ENCODE measurements around the gene ITGBL1.

Gene ITGBL1, protein sequence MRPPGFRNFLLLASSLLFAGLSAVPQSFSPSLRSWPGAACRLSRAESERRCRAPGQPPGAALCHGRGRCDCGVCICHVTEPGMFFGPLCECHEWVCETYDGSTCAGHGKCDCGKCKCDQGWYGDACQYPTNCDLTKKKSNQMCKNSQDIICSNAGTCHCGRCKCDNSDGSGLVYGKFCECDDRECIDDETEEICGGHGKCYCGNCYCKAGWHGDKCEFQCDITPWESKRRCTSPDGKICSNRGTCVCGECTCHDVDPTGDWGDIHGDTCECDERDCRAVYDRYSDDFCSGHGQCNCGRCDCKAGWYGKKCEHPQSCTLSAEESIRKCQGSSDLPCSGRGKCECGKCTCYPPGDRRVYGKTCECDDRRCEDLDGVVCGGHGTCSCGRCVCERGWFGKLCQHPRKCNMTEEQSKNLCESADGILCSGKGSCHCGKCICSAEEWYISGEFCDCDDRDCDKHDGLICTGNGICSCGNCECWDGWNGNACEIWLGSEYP
- 0 reads per million in 2 donors for total RNA-seq

DNA sequence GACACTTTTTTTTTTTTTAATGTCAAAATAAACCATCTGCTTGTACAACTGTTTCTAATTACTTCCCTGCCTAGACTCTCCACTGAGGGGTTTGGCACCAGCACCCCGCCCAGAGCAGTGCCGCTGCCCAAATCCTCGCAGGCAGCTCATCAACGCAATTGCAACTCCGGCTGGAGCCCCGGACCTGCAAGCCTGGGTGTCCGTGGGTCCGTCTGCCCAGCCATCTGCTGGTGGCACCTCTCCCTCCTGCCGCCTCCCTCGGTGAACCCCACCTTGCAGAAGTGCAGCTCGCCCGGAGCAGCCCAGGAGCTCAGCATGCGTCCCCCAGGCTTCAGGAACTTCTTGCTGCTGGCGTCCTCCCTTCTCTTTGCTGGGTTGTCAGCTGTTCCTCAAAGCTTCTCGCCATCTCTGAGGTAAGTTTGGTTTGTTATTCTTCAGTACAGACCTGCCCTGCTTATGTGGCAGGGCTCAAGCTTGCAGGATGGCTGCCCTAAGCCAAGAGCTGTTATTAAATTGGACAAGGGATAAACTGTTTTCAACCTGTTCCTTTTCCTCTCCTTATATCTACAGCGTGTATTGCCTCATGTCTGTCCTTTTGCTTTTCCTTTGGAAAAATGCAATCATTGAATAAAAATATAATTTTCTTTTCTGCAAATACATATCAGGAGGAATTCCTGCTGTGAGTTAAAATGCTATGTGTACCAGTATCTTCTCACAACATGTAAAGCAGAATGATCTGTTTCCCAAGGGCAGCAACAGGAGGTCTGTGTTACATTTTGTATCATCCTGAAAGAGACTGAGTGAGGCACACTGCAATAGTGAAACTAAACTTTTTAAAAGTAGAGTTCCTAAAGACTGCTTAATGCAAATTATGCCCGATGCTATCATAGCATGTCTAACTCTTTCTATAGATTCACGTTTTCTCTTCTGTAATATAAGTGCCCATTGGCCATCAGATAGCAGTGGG, at the start of gene ITGBL1:
Gene ITGBL1 (plus strand): TSS at position 157 of the 967 bp plus-strand sequence. CDS start 159 bp downstream, at position 316.
- no peak for DNase-seq

DNA sequence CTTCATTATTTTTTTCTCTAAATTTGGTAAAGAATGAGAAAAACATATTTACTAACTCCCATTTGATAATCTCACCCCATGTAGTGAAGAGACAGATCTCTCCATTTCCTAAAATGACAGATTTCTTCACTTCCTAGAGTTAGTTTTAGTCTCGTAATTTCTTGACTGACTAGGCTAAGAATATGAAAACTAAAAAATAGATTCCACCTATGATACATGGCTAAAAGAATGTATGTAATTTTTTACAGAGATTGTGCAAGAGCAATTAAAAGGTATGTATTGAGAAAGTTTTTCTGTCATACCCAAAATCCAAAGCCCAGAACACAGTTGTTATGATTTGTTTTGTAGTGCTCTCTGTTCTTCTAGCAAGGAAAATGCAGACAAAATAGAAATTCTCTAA, 45.7 kb upstream of the ITGBL1 start:
- DNase-seq, result no peak

DNA sequence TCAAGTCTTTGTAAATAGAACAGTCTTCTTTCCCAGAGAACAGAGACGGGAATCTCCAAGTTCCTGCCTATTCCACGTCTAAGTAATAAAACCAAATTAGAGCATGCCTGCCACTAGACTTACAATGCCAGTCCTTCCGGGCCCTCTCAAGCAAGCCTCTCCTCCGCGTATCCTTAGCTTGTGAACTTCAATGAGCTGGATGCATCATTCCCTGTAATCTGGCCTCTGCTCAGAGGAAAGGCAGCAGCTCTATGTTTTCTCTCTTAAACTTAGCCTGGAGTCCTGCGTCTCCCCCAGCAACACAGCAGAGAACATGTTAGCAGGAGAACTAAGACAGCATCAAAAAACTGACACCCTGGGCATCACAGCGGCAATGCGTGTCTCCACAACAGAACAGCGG, 44.3 kb upstream of the ITGBL1 start:
- no peak for DNase-seq

DNA sequence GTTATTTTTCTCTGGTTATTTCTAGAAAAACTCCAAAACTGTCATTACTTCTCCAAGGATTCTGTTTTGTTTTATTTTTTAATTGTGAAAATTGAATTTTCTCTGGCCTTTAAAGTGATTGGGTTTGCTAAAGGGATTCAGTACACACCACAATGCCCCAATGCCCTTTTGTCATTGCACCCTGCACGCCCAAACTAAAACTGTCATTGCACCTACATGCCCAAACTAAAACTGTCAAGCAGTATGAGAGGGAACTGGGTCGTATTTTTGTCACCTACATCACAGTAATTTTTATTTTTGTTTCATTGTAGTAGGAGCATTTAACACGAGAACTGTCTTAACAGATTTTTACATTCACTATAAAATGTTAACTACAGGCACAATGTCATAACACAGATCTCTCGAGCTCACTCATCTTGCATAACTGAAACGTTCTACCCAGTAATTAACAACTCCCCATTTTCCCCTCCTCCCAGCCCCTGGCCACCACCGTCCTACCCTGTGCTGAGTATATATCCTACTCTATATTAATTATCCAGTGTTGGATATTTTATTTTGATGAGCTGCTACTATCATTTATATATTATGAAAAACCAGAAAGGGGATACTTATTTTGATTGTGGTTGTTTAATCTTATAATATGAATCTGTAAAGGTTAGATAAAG, 43.4 kb upstream of the ITGBL1 start:
- DNase-seq, result no peak

DNA sequence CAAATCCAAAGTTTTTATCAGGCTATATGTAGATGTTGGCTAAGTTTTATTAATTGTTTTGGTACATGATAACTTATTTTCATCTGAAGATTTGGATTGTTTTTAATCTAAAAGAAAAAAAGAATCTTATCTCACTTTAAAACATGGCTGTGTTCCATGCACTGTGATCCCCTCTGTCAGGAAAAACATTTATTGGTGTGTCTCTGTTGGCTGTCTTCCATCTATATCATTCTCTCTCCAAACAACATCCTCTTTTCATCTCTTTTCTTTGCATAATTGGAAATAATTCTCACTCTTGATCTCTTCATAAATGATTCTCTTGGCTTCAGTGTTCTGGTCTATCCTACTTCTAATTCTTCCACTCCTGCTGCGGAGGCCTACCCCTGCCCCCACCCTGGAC, 40.4 kb upstream of the ITGBL1 start:
- DNase-seq, result no peak

DNA sequence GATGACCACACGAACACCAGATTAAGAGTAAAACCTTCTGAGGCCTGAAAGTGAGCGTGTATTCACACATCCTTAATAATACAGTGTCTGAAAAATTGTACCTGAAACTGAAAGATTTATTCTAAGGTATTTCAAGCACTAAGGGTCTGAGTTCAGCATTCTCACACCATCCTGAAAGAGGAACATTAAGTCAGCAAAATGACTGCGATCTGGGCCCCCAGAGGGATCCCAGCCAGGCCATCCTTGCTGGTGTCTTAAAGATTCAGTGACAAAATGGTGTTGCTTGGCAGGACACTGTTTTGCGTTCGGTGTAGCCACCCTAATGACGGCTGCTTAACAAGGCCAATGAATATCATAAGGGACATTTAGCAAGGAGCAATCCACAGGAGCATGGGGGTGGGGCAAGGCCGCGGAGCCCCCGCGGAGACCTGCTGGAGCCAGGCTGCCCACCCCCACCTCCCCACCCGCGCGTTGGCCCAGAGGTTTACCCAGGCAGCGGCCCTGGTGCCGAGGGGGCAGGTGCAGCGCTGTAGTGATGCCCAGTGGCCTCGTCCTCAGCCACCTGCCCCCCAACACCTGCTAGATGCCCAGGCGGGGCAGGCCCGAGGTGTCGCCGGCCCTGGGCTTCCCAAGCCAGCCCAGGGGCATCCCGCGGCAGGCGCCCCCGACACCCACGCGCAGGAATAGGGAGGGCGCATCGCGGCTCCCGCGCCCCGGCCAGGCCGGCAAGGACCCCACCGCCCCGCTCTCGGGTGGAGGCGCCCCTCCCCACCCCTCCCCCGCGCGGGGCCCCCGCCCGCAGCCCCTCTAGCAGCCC, 36.9 kb upstream of the ITGBL1 start:
- no peak for DNase-seq

DNA sequence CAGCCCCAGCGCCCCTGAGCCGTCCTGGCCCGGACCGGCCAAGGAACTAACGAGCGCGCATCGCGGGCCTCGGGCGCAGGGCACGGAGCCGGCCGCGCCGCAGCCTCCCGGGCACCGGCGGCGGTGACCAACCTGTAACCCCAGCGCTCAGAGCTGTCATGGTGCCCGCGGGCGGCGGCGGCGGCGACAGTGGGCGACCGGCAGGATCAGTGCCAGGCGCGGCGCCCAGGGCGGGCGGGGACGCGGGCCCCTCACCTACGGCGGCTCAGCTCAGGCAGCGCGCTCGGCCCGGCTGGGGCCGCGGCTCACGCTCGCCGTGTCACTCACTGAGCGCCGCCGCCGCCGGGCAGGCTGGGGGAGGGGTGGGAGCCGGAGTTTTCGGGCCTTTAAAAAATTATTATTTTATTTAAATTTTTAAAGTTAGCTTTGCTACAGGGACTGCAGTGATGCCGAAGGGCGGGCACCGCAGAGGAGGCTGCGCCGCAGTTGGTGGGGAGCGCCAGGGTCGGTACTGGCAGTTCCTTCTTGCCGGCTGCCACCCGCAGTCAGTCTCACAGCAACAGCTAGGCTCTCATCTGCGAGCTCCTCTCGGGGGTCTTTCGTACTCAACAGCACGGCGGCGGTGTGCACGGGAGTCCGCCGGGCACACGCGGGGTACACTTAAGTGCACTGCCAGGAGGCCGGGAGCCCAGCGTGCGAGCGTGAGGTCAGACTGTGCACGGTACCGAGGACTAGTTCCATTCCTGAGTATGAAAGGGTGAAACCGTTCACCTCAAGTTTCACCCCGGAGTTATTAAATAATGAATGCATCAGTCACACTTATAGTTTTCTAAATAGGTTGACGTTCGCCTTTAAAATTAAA, 36.1 kb upstream of the ITGBL1 start, which contains the start of gene NALCN:
Gene NALCN (minus strand): TSS at position 328 of the 862 bp plus-strand sequence. CDS start 17,382 bp downstream, outside the sequence.
- DNase-seq, result no peak

DNA sequence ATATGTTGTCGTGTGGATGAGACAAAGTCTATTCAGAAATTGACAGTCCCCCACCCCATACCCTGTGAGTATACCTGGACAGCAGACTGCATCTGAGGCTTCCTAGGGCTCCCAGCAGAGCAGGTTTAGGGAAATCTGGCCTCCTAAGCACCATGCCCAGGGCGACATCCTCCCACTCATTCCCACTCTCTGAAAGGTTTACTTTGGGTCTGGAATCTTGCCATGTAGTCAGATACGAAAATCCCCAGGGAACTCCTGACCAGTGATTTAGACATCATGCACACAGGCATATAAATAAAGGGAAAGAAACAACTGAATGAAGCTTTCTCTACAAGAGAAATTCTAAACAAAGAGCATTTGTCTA, 35.5 kb upstream of the ITGBL1 start:
- no peak for DNase-seq

DNA sequence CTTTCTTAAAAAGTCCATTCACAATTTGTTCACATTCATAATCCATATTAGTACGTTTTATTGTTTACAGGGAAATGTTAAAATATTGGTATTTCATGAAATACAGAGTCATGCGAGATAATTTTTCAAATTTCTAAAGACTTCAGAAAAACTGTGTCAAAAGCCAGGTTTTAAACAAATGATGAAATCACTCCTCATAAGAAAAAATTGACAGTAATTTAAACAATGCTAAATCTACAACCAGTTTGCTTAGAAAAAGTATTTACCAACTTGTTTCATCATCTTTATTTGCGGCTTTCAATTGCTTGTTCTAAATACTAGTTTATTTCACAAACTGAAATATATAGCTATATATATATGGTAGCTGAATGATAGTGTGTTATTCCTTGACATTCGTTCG, 35.0 kb upstream of the ITGBL1 start:
- no peak for DNase-seq

DNA sequence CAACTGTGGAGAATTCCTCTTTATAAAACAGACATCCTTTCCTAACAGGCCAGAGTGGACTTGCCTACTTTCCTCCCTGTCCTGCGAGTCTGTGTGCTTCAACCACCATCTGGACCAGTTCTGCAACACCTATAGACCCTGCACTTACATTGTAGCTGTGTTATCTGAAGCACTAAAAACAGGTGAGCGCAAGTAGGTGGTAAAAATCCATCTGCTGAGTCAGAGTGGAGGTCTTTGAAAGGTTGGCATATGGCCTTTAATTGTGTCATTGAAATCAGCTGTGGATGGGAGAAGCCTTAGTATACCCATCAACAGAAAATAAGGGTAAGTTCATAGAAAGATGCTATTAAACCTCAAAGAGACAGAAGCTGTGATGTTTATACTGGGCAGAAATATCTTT, 28.6 kb upstream of the ITGBL1 start:
- DNase-seq, result no peak

DNA sequence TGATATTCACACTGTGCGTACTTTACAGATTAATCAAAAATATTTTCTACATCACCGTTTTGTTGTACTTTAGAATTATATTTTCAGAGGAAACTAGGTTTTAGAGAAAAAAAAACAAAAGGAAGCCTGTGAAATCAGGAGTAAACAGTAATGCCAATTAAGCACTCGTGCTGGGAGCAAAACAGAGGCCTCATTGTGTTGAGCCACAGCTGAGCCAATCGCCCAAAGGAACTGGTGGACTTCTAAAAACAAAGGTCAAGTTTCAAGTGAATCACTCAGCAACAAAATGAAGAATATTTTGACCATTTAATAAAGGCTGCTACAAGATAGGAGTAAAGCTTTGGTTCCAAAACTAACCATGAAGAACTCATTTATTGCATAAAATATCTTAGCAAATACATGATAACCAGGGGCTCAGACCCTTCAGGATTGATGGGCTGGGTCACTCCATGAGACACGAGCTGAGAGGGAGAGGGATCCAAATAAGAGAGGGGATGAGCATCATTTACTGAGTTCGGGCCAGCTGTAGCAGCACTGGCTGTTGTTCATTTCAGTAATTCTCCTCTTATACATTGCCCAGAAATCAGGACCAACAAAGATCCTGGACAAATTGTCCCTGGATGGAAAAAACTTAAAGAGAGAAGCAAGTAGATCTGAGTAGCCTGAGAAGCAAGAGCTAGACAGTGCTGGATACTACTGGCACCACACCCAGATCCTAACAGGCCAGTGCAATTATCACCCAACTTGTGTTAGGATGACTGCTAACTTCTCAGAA, 27.9 kb upstream of the ITGBL1 start:
- DNase-seq, result no peak

DNA sequence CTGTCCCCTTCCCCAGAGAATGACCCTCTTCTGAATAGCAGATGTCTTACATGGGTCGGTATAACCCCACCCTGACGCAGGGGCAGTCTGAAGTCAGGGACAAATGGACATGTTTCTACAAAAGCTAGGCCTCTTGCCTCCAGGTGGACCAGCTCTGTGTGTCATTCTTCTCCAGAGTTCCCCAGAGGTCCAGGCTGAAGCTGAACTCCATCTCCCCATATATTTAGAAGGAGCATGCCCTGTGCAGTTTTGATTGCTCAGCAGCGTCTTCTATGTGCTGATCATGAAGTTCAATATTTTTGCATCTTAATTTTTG, 27.4 kb upstream of the ITGBL1 start:
- no peak for DNase-seq

DNA sequence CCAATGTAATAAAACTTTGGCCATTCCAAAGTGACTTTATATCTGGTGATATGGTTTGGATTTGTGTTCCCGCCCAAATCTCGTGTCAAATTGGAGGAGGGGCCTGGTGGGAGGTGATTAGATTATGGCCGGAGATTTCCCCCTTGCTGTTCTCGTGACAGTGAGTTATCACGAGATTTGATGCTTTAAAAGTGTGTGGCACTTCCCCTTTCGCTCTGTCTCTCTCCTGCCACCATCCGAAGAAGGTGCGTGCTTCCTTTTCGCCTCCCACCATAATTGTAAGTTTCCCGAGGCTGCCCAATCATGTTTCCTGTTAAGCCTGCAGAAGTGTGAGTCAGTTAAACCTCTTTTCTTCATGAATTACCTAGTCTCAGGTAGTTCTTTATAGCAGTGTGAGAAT, 26.9 kb upstream of the ITGBL1 start:
- DNase-seq, result no peak

DNA sequence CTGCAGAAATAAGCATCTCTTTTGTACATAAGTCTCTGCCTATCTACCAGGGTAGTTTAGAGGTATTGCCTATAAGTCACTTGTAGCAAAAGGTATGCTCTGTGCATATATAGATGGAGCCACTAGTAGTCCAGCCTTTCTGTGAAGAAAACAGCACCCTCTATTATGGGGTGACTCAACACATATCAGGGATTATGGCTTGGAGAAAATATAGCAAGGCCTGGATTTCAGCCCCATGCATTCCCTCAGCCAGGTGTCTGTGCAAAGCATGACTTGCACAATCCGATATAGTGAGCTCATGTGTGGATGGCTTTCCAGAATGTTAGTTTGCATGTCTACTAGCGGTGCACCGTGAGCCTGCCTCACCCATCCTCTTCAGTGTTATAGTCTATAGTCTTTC, 22.7 kb upstream of the ITGBL1 start:
- DNase-seq, result no peak

DNA sequence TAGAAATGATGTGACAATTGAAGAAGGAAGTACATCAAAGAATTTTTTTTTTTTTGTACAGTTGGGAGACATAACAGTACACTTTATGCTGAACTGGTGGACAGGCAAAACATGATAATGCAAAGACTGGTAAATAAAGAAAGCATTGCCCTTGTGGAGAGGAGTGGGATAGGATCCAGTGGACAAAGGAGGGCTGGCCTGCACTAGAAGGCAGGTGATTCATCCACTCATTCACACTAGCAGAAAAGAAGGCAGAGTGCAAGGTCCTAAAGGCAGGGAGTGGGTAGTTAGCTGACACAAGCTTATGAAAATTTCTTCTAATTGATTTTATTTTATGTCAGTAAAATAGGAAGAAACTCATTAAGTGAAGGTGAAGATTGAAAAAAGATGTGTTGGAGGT, 18.6 kb upstream of the ITGBL1 start:
- no peak for DNase-seq

DNA sequence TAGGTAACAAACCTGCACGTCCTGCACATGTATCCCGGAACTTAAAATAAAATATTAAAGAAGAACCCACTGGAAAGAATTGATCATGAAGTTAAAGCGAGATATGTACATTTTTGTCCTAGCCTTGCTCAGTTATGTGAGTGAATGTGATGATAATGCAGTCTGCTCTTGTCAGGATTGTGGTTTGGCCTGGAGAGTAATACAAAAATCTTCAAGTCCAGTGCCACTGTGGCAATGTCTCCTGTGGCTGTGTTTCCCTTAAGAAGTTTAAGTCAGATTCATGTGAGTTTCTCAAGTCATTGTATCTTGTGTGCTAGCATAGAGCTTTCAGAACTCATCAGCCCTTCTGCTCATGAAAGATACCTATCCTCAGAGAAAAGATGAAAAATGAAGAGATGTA, 18.0 kb upstream of the ITGBL1 start:
- no peak for DNase-seq

DNA sequence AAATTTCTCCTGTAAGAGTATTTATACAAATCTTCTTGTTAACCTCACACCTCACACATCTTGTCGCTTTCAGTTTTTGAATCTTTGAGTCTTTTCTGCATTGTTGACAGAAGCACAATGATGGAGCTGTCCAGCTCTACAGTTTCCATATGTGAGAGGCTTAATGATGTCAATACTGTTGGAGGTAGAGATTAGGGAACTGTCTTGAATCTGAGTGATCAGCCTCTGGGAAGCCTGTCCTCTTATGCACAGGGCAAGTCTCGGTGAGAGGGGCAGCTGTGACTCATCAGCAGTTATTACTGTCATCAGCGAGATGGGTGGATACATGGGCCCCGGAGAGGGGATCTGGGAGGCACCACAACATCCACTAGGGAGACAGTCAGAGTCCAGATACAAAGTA, 4.6 kb upstream of the ITGBL1 start:
- no peak for DNase-seq

DNA sequence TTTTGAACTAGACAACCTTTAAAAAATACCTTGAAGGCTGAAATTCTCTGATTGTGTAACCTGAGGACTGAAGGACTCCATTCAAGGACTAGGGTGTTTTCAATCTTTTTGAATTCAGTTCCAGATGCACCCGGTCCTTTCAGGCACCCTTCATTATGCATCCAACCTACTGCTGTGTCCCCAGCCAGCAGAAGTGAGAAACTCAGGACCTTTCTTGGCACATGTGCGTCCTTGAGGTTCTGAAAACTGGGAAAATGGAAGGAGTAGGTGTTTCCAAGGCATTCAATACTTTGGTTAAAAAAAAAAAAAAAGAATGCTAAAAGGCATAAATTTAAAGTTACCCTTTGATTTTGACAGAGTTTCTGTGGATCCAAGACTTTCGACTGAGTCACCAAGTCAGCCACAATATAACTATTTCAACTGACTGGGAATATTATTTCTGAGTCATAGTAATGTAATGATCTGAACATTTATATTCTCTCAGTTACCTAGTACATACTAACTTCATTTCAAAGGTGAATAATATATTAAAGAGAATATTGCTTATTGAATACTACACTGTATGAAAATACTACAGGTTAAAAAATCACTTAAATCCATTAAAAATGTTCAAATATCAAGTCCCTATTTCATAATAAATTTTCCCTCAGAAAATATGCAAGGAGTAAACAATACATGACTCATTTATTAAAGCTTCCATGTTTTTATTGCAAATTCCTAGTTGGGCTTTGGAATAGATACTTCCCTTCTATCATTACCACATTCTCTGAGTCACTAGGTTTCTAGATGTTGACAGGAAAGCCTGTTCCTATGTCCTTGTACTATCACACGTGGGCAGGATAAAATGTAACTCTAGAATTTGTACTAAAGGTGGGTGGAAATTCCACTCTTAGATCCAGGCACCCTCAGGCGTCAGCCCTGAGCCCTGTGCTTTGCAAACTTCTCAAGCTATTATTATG, 2.4 kb upstream of the ITGBL1 start:
- no peak for DNase-seq

DNA sequence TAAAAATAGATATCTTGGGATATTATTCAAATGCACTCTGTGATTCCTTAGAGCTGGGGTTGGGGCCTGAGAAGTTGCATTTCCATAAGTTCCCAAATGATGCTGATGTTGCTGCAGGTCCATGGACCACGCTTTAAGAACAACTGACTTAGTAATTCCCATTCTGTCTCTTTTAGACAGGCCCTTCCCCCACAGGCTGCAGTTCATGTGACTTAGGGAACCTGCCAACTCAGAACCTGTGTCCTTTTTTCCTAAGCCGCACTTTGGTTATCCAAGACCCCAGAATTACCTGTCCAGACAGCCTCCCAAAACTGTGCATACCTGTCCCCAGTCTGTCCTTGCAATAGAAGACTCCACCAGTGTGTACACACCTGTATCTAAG, 1.7 kb upstream of the ITGBL1 start:
- DNase-seq, result no peak

All from T-helper 9 cell (primary cell).